Measurements from ENCODE around the gene DRD3. TPM values are rescaled to one million over a fixed set of nuclear protein-coding genes. Genes with fewer than 3 reads are reported as not detected.

DRD3 gene
- polyA plus RNA-seq, 3 donors: not detected

DNA sequence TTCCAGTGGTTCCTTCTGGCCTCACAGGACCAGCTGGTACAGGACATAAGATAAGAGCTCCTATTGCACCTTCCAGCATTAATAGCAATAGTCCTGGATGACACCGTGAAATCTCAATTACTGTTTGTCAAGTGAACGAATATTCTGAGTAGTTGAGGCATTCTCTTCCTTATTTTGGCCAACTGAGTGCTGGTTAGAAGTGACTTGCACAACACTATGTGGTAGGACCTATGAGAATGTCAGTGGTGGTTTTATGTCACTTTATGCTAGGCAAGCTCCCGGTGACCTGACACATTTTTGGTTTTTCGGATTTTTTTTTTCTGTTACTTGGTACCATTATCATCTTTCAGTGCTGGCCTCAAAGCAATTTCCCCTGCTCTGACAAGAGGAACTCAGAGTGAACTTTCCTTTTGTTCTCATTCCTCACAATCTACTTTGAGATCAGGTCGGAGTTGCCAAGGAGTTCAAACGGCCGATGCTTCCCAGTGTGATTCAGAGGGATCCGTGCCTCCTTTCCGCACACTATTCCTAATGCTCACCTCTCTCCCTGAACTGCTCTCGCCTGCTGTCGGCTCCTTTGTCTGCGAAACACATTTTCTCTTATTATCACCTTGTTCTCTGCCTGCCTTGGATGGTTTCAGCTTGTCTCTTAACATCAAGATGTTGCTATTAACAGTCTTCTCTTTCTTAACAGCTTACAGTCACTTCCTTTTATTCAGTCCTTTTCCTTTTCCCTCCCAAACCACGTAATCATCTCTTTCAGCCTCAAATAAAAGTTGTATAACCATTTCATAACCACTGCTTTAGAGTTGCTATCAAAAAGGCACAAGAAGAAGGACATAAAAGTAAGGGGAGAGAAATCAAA is 86.5 kb downstream of the DRD3 start:
- Histone ChIP-seq H3K4me1 (ENCODE audit: control insufficient read depth in 1 of 2, insufficient read depth in 2 of 2, low read length in 2 of 2) (peaks cover 26 to 29% of the 10 kb centered on the region in 2 donors), H3K9me3 (replicated peaks in 1 of 2; ENCODE audit: control insufficient read depth in 1 of 2, insufficient read depth in 1 of 2, low read length in 2 of 2) (no peaks in the 10 kb centered on the region), H3K27me3 (ENCODE audit: control insufficient read depth in 2 of 2, insufficient read depth in 2 of 2, low read length in 2 of 2) (no peaks in the 10 kb centered on the region), H2AFZ (ENCODE audit: insufficient read depth, low read depth, low read length, poor library complexity, severe bottlenecking) (peak overlapping the region; percentile 76), H3K27ac (ENCODE audit: low read depth in 1 of 2, low read length in 2 of 2) (peak overlapping the region; percentile 75 to 89), H3K36me3 (replicated peaks in 1 of 2; ENCODE audit: control insufficient read depth in 1 of 2, insufficient read depth in 2 of 2, low read length in 2 of 2) (peaks cover 6 to 7% of the 10 kb centered on the region in 2 donors), H3K4me2 (replicated peaks; ENCODE audit: extremely low read depth, low read length, poor library complexity, severe bottlenecking) (peak overlapping the region; percentile 63), H3K9ac (ENCODE audit: insufficient read depth, low read length, poor library complexity, severe bottlenecking) (peak overlapping the region; percentile 55), H3K4me3 (replicated peaks in 1 of 3; ENCODE audit: low read depth in 2 of 3, low read length in 3 of 3) (peak overlapping the region; percentile 26 to 66 (median 41)), H3K79me2 (ENCODE audit: insufficient read depth, low read length) (no peaks in the 10 kb centered on the region), H4K20me1 (ENCODE audit: insufficient read depth, low read length) (no peaks in the 10 kb centered on the region)
- TF ChIP-seq, protein P1, sequence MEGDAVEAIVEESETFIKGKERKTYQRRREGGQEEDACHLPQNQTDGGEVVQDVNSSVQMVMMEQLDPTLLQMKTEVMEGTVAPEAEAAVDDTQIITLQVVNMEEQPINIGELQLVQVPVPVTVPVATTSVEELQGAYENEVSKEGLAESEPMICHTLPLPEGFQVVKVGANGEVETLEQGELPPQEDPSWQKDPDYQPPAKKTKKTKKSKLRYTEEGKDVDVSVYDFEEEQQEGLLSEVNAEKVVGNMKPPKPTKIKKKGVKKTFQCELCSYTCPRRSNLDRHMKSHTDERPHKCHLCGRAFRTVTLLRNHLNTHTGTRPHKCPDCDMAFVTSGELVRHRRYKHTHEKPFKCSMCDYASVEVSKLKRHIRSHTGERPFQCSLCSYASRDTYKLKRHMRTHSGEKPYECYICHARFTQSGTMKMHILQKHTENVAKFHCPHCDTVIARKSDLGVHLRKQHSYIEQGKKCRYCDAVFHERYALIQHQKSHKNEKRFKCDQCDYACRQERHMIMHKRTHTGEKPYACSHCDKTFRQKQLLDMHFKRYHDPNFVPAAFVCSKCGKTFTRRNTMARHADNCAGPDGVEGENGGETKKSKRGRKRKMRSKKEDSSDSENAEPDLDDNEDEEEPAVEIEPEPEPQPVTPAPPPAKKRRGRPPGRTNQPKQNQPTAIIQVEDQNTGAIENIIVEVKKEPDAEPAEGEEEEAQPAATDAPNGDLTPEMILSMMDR (IDR thresholded peaks at IDR 0.05): no peak
- DNase-seq: peak; percentile 57 to 74 (median 72)
- 26% methylated on average over 9 of the region's 13 CpGs for WGBS (ENCODE audit: insufficient coverage)
- Mint-ChIP-seq H3K4me1 (peaks cover 30% of the 10 kb centered on the region), H3K27me3 (ENCODE audit: low read depth in 3 of 3) (peaks cover 1 to 2% (median 2%) of the 10 kb centered on the region in 3 donors), H3K27ac (peak overlapping the region; percentile 86 to 97 (median 93)), H3K36me3 (peaks cover 9% of the 10 kb centered on the region in 2 donors), H3K9me3 (peaks cover 0 to 7% (median 6%) of the 10 kb centered on the region in 7 donors), H3K4me3 (peak overlapping the region; percentile 62 to 89)
- intact Hi-C loops (cut with micrococcal nuclease): loop anchor here in 1 of 2 donors (5.0 kb wide), 1 partner anchor 255 kb away; the partner anchor contains the start of gene GRAMD1C

DNA sequence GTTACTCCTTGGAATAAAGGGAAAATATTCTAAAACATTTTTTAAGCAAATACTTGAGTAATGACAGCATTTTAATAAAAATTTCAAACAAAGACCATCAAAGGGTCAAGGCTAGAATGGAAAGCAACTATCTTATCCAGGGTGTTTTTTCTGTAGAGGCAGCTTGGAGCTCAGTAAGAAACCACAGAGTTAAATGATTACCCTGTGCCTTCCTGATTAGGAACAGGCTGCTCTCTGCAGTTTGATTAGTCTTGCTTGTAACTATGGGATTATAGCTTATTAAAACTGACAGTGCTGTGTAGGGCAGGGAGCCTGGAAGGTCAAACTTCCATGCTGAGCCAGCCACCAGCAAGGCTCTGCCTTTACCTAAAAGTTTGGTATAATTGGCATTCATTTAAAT is 89.2 kb downstream of the DRD3 start:
- Mint-ChIP-seq H3K4me1 (peaks cover 28% of the 10 kb centered on the region), H3K27me3 (ENCODE audit: low read depth in 3 of 3) (peaks cover 0 to 2% (median 1%) of the 10 kb centered on the region in 3 donors), H3K9me3 (peaks cover 0 to 9% (median 2%) of the 10 kb centered on the region in 7 donors), H3K4me3 (no peak overlapping the region), H3K36me3 (peaks cover 34% of the 10 kb centered on the region in 2 donors), H3K27ac (no peak overlapping the region)
- Histone ChIP-seq H3K4me1 (ENCODE audit: control insufficient read depth in 1 of 2, insufficient read depth in 2 of 2, low read length in 2 of 2) (peaks cover 26 to 29% of the 10 kb centered on the region in 2 donors), H3K36me3 (replicated peaks in 1 of 2; ENCODE audit: control insufficient read depth in 1 of 2, insufficient read depth in 2 of 2, low read length in 2 of 2) (peaks cover 31 to 34% of the 10 kb centered on the region in 2 donors), H3K79me2 (ENCODE audit: insufficient read depth, low read length) (no peaks in the 10 kb centered on the region), H2AFZ (ENCODE audit: insufficient read depth, low read depth, low read length, poor library complexity, severe bottlenecking) (no peak overlapping the region), H3K9me3 (replicated peaks in 1 of 2; ENCODE audit: control insufficient read depth in 1 of 2, insufficient read depth in 1 of 2, low read length in 2 of 2) (no peaks in the 10 kb centered on the region), H3K4me2 (replicated peaks; ENCODE audit: extremely low read depth, low read length, poor library complexity, severe bottlenecking) (no peak overlapping the region), H3K27me3 (ENCODE audit: control insufficient read depth in 2 of 2, insufficient read depth in 2 of 2, low read length in 2 of 2) (no peaks in the 10 kb centered on the region), H3K4me3 (replicated peaks in 1 of 3; ENCODE audit: low read depth in 2 of 3, low read length in 3 of 3) (no peak overlapping the region), H3K27ac (ENCODE audit: low read depth in 1 of 2, low read length in 2 of 2) (no peak overlapping the region), H4K20me1 (ENCODE audit: insufficient read depth, low read length) (no peaks in the 10 kb centered on the region), H3K9ac (ENCODE audit: insufficient read depth, low read length, poor library complexity, severe bottlenecking) (no peak overlapping the region)
- TF ChIP-seq, protein P1 (IDR thresholded peaks at IDR 0.05): no peak
- DNase-seq: no peak
- intact Hi-C loops (cut with micrococcal nuclease): loop anchor here in 1 of 2 donors (5.0 kb wide), 1 partner anchor 252 kb away; the partner anchor contains the start of gene GRAMD1C
